HepG2 (cell line): ENCODE measurements around the gene CTBP1. TPM values are rescaled to one million over a fixed set of nuclear protein-coding genes. Genes with fewer than 3 reads are reported as not detected.

Source experiments
- ATAC-seq: fragments of 200-7000 bp; cut with Tn5 transposase; 3 replicates; pipeline ENCODE4 v1.9.1; 2020; ENCODE audit warnings: mild to moderate bottlenecking, moderate library complexity
- BruUV-seq: library from RNA; stranded (reverse); fragments of 400-500 nt; replicated peaks from 2 replicates; lab custom pipeline; 2021; lab: Mats Ljungman, UMichigan
- CTCF ChIA-PET: fragments of 300-600 bp; formaldehyde crosslinking; extraction: SDS; loops from one replicate; lab custom pipeline; 2021; ENCODE audit warnings: low total read pairs, inconsistent platforms, low intra/inter-chr PET ratio; lab: Yijun Ruan, JAX
- POLR2A ChIA-PET: fragments of 350-600 bp; sonication (Branson Sonifier 250); formaldehyde crosslinking; loops from one replicate; lab custom pipeline; 2020; ENCODE audit warnings: antibody characterized with exemption, inconsistent platforms; lab: Yijun Ruan, JAX
- DNase-seq: peaks from one replicate; pipeline ENCODE4 v3.0.0-alpha.2; 2015; ENCODE audit warnings: low spot score
- FAIRE-seq: peaks from 3 replicates; lab custom pipeline; 2011; peaks lifted over from hg19 to GRCh38; lab: Jason Lieb, UNC
- H2AFZ ChIP-seq: one replicate; pipeline ENCODE4 v1.6.1; 2011; ENCODE audit warnings: low read length, inconsistent platforms
- H3K27ac ChIP-seq: fragments of 300-600 bp; 3 replicates; pipeline ENCODE4 v1.8.0; 2011; ENCODE audit warnings: mixed run types, mild to moderate bottlenecking, mixed read lengths, low read length, inconsistent platforms; ENCODE audit not compliant: insufficient read depth; ENCODE audit errors: extremely low read length
- H3K27me3 ChIP-seq, 2 experiments: fragments of 200-600 bp in 1 of 2; 2 replicates in 1 of 2; 3 replicates in 1 of 2; pipeline versions ENCODE4 v1.6.0 to v1.8.0; 2011; ENCODE audit warnings: low read length in 2 of 2, mild to moderate bottlenecking in 2 of 2, moderate library complexity in 2 of 2, inconsistent platforms in 1 of 2; ENCODE audit not compliant: insufficient read depth in 2 of 2, control insufficient read depth in 1 of 2
- H3K36me3 ChIP-seq, 2 experiments: fragments of 200-600 bp in 1 of 2; replicated peaks in 1 of 2; 2 replicates in 1 of 2; 3 replicates in 1 of 2; pipeline versions ENCODE4 v1.5.1 to v1.8.0; 2011; ENCODE audit warnings: low read length in 2 of 2, inconsistent platforms in 1 of 2; ENCODE audit not compliant: insufficient read depth in 2 of 2, control insufficient read depth in 1 of 2
- H3K4me1 ChIP-seq: 2 replicates; pipeline ENCODE4 v1.5.1; 2012; ENCODE audit warnings: low read length, inconsistent platforms; ENCODE audit not compliant: insufficient read depth
- H3K4me2 ChIP-seq: 2 replicates; pipeline ENCODE4 v1.6.0; 2011; ENCODE audit warnings: low read depth, low read length, inconsistent platforms
- H3K4me3 ChIP-seq, 3 experiments: fragments of 200-600 bp in 1 of 3; sonication (generic), shearing (Covaris generic) in 1 of 3; replicated peaks in 1 of 3; 2 replicates each; pipeline ENCODE4 v1.5.1; 2011 to 2016; ENCODE audit warnings: low read length in 3 of 3, inconsistent platforms in 2 of 3, low read depth in 2 of 3, mild to moderate bottlenecking in 2 of 3, control low read depth in 1 of 3, mixed read lengths in 1 of 3; ENCODE audit not compliant: insufficient read depth in 1 of 3
- H3K79me2 ChIP-seq: one replicate; pipeline ENCODE4 v1.6.1; 2011; ENCODE audit warnings: low read length, inconsistent platforms; ENCODE audit not compliant: insufficient read depth
- H3K9ac ChIP-seq: 2 replicates; pipeline ENCODE4 v1.6.0; 2011; ENCODE audit warnings: mild to moderate bottlenecking, low read depth, low read length, inconsistent platforms; ENCODE audit not compliant: insufficient read depth
- H3K9me3 ChIP-seq: 2 replicates; pipeline ENCODE4 v1.5.1; 2012; ENCODE audit warnings: mild to moderate bottlenecking, low read length
- H4K20me1 ChIP-seq: 2 replicates; pipeline ENCODE4 v1.6.0; 2011; ENCODE audit warnings: inconsistent platforms, mild to moderate bottlenecking, low read length, moderate library complexity; ENCODE audit not compliant: insufficient read depth
- FOXO1 ChIP-seq: sonication (generic); formaldehyde crosslinking; IDR thresholded peaks from 2 replicates; pipeline ENCODE4 v1.4.0; 2020; ENCODE audit warnings: missing genetic modification reagents
- HNRNPK ChIP-seq: fragments of 200-400 bp; formaldehyde crosslinking; IDR thresholded peaks from 2 replicates; pipeline ENCODE4 v1.6.1; 2018; ENCODE audit warnings: low read length, low read depth, moderate library complexity, mild to moderate bottlenecking; ENCODE audit not compliant: poor library complexity, severe bottlenecking
- ONECUT2 ChIP-seq: sonication (generic); formaldehyde crosslinking; IDR thresholded peaks from 2 replicates; pipeline ENCODE4 v1.4.0; 2020; ENCODE audit warnings: missing genetic modification reagents
- ZNF275 ChIP-seq: sonication (generic); formaldehyde crosslinking; IDR thresholded peaks from 2 replicates; pipeline ENCODE4 v1.8.0; 2022; ENCODE audit warnings: missing genetic modification reagents, mild to moderate bottlenecking, inconsistent platforms, borderline replicate concordance
- ZSCAN20 ChIP-seq: sonication (generic); formaldehyde crosslinking; IDR thresholded peaks from 2 replicates; pipeline ENCODE4 v1.4.0; 2020; ENCODE audit warnings: missing genetic modification reagents, mild to moderate bottlenecking, borderline replicate concordance
- WGBS: methylation state at CpG from one replicate; pipeline ENCODE4 v1.1.6; 2017; ENCODE audit warnings: low lambda C conversion rate; 5-methylcytosine and 5-hydroxymethylcytosine counted together
- in situ Hi-C: cut with HindIII; loops from 2 replicates; pipeline ENCODE4 v1.10.0; 2017; ENCODE audit warnings: low pct_unique_long_range_greater_than_20kb; ENCODE audit not compliant: extremely low pct_ligation_motif_present
- intact Hi-C: fragments of 100-400 bp; cut with micrococcal nuclease; formaldehyde crosslinking; loops from one replicate; pipeline ENCODE4 v1.10.0; 2022; ENCODE audit not compliant: unreplicated experiment
- polyA plus RNA-seq, 8 experiments: library from polyadenylated mRNA; depleted of rRNA in 3 of 8; stranded (reverse) in 7 of 8; unstranded in 1 of 8; fragments of >200 nt; fragmentation: Illumina TruSeq in 4 of 8; extraction: Trizol in 4 of 8; gene quantifications; 2 replicates each; pipeline versions ENCODE4 v1.2.1 to v1.2.3, GENCODE V29; 2011 to 2016; ENCODE audit warnings: low read depth in 4 of 8, missing spikeins in 1 of 8, mixed read lengths in 1 of 8; ENCODE audit not compliant: insufficient read depth in 1 of 8
- total RNA-seq, 5 experiments: library from RNA; depleted of rRNA; stranded (reverse); fragments of >200 nt; fragmentation: Illumina TruSeq; extraction: Trizol; gene quantifications; 2 replicates each; pipeline ENCODE4 v1.2.3, GENCODE V29; 2016; ENCODE audit warnings: low read depth in 1 of 5

CTBP1 gene
- total and polyA plus RNA-seq, 2 of the 13 experiments (the other 11 are each of a cell fraction or from before 2014, with no cell fraction given) = 78.5 to 112 TPM

- TF ChIP-seq ZNF275 (CRISPR knock-in tag) = no peak
Observed at GRCh38 chr4:1204286-1204827, 44.6 kb downstream of the CTBP1 start (continued).

GRCh38 chr4:1203026-1203616, 45.8 kb downstream of the CTBP1 start:
- CTCF ChIA-PET = no interaction called here
- no peak for TF ChIP-seq FOXO1
- no peak for TF ChIP-seq ONECUT2 (CRISPR knock-in tag)
- no peak for TF ChIP-seq HNRNPK
- no peak for TF ChIP-seq ZSCAN20
- TF ChIP-seq, all 625 proteins: peak for 0
- no peak for DNase-seq
- H3K9ac ChIP-seq = no peak overlapping the region
- intact Hi-C loops = no loop called here
- no TSS peak for BruUV-seq
- H3K4me2 ChIP-seq = no peak overlapping the region
- peaks cover 2% of the 10 kb centered on the region for H3K79me2 ChIP-seq
- ATAC-seq = no peak
- H2AFZ ChIP-seq = no peak overlapping the region
- no peak overlapping the region for H3K4me3 ChIP-seq
- H3K4me1 ChIP-seq = peaks cover 43% of the 10 kb centered on the region
- in situ Hi-C loops = no loop called here
- no peaks in the 10 kb centered on the region for H4K20me1 ChIP-seq
- POLR2A ChIA-PET = interaction anchor here (2.6 to 5.3 kb wide), 3 partner anchors 11 to 45 kb away, joined by 13 to 95 read pairs (median 14); partner anchors contain the start of gene SPON2
- FAIRE-seq = no peak
- 96% methylated on average over 7 of the region's 13 CpGs for WGBS
- no peak overlapping the region for H3K27ac ChIP-seq
- H3K27me3 ChIP-seq = no peaks in the 10 kb centered on the region
- no peaks in the 10 kb centered on the region; a peak in 1 of 5 replicates for H3K36me3 ChIP-seq
- H3K9me3 ChIP-seq = no peaks in the 10 kb centered on the region
